ENCODE data around the gene KRTAP10-3.

Gene KRTAP10-3

GRCh38 chr21:44579056-44579832 lies 20.6 kb upstream of the KRTAP10-3 start (continued):
- TF ChIP-seq ZBTB11 (tag by site-specific recombination; conservative IDR thresholded peaks at IDR 0.05; ENCODE audit: low read depth) (no peak), ZNF645 (tag by site-specific recombination; IDR thresholded peaks at IDR 0.05) (no peak), SETDB1 (IDR thresholded peaks at IDR 0.05; ENCODE audit: insufficient read length, low read length) (no peak), SP2 (tag by site-specific recombination; IDR thresholded peaks at IDR 0.05) (no peak), ZNF302 (tag by site-specific recombination; IDR thresholded peaks at IDR 0.05; ENCODE audit: low read depth) (no peak), ZNF510 (tag by site-specific recombination; IDR thresholded peaks at IDR 0.05; ENCODE audit: insufficient replicate concordance) (no peak), ZNF169 (tag by site-specific recombination; IDR thresholded peaks at IDR 0.05) (no peak), OSR2 (tag by site-specific recombination; IDR thresholded peaks at IDR 0.05) (no peak), ZFP69B (tag by site-specific recombination; IDR thresholded peaks at IDR 0.05) (no peak), ZNF518A (tag by site-specific recombination; conservative IDR thresholded peaks at IDR 0.05; ENCODE audit: low read depth) (no peak), ZNF768 (tag by site-specific recombination; IDR thresholded peaks at IDR 0.05) (no peak), CTCF (tag by site-specific recombination; IDR thresholded peaks at IDR 0.05) (no peak), ZNF214 (tag by site-specific recombination; IDR thresholded peaks at IDR 0.05; ENCODE audit: borderline replicate concordance) (no peak)

GRCh38 chr21:44578371-44579055 lies 19.9 kb upstream of the KRTAP10-3 start:
- Histone ChIP-seq H3K4me3 (ENCODE audit: low read depth, low read length) (no peak overlapping the region), H3K9me3 (ENCODE audit: control insufficient read depth, insufficient read depth, low read depth, low read length) (no peaks in the 10 kb centered on the region), H3K4me1 (ENCODE audit: control insufficient read depth, insufficient read depth, low read length) (no peaks in the 10 kb centered on the region), H3K27ac (ENCODE audit: extremely low read depth, low read depth, low read length) (no peak overlapping the region), H3K36me3 (ENCODE audit: control insufficient read depth in 2 of 2, insufficient read depth in 1 of 2, low read length in 2 of 2) (no peaks in the 10 kb centered on the region)
- TF ChIP-seq ZNF280C (tag by site-specific recombination; IDR thresholded peaks at IDR 0.05) (no peak), ZNF701 (tag by site-specific recombination; IDR thresholded peaks at IDR 0.05) (no peak), ZNF19 (tag by site-specific recombination; IDR thresholded peaks at IDR 0.05; ENCODE audit: low read depth) (no peak)
- CTCF ChIA-PET = no interaction called here
- POLR2A ChIA-PET = no interaction called here
